Erythroblast (primary cell): ENCODE data around the gene SRPK2.
"Not testable (repeated sequence)": the region's sequence is repeated elsewhere in the genome, so short reads cannot be mapped to it uniquely, and the experiment has no call there.

ENCODE experiments used
- GATA1 ChIP-seq: IDR thresholded peaks from 2 replicates; pipeline ENCODE4 v1.6.1; 2011; ENCODE audit warnings: low read depth, mild to moderate bottlenecking, control low read depth, low read length, moderate library complexity
- POLR2A ChIP-seq: IDR thresholded peaks from 2 replicates; pipeline ENCODE4 v1.6.1; 2011; ENCODE audit warnings: mild to moderate bottlenecking, low read length

DNA sequence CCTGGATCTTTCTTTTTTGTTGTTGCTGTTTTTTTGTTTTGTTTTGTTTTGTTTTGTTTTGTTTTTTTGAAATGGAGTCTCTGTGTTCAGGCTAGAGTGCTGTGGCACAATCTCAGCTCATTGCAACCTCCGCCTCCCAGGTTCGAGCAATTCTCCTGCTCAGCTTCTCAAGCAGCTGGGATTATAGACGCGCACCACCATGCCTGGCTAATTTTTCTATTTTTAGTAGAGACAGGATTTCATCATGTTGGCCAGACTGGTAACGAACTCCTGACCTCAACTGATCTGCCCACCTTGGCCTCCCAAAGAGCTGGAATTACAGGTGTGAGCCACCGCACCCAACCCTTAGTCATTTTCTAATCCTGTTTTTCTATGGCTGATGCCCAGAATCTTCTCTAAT is 94.2 kb downstream of the SRPK2 start:
- TF ChIP-seq POLR2A, GATA1: not testable (repeated sequence)
